ENCODE data around the gene FGD4.
A peak's percentile ranks its signal among the peaks of the same experiment; 100 is the strongest.

Gene FGD4

GRCh38 chr12:32615441-32615840 is 216.1 kb downstream of the FGD4 start:
- no peak for DNase-seq (ENCODE audit: low read depth)
- H3K4me1 ChIP-seq (ENCODE audit: control insufficient read depth, insufficient read depth, low read length) = no peaks in the 10 kb centered on the region
- no peaks in the 10 kb centered on the region for H3K27me3 ChIP-seq (replicated peaks; ENCODE audit: control insufficient read depth, insufficient read depth, low read length)
- H3K9me3 ChIP-seq (ENCODE audit: control insufficient read depth, low read length) = no peaks in the 10 kb centered on the region
- peaks cover 91% of the 10 kb centered on the region for H3K36me3 ChIP-seq (ENCODE audit: control insufficient read depth, insufficient read depth, low read length, severe bottlenecking)
- H3K9ac ChIP-seq (ENCODE audit: low read length) = no peak overlapping the region
- no peak overlapping the region for H3K4me3 ChIP-seq (ENCODE audit: low read length)

GRCh38 chr12:32617534-32617933 is 218.2 kb downstream of the FGD4 start:
- Histone ChIP-seq H3K9me3 (ENCODE audit: control insufficient read depth, low read length) (no peaks in the 10 kb centered on the region), H3K36me3 (ENCODE audit: control insufficient read depth, insufficient read depth, low read length, severe bottlenecking) (peaks cover 87% of the 10 kb centered on the region), H3K4me1 (ENCODE audit: control insufficient read depth, insufficient read depth, low read length) (no peaks in the 10 kb centered on the region), H3K9ac (ENCODE audit: low read length) (no peak overlapping the region), H3K4me3 (ENCODE audit: low read length) (no peak overlapping the region), H3K27me3 (replicated peaks; ENCODE audit: control insufficient read depth, insufficient read depth, low read length) (no peaks in the 10 kb centered on the region)
- DNase-seq (ENCODE audit: low read depth) = no peak

GRCh38 chr12:32618115-32618514 is 218.8 kb downstream of the FGD4 start:
- Histone ChIP-seq H3K9ac (ENCODE audit: low read length) (no peak overlapping the region), H3K4me3 (ENCODE audit: low read length) (no peak overlapping the region), H3K27me3 (replicated peaks; ENCODE audit: control insufficient read depth, insufficient read depth, low read length) (no peaks in the 10 kb centered on the region), H3K9me3 (ENCODE audit: control insufficient read depth, low read length) (no peaks in the 10 kb centered on the region), H3K36me3 (ENCODE audit: control insufficient read depth, insufficient read depth, low read length, severe bottlenecking) (peaks cover 85% of the 10 kb centered on the region), H3K4me1 (ENCODE audit: control insufficient read depth, insufficient read depth, low read length) (no peaks in the 10 kb centered on the region)
- DNase-seq (ENCODE audit: low read depth) = no peak

- H3K9me3 ChIP-seq (ENCODE audit: control insufficient read depth, low read length) = no peaks in the 10 kb centered on the region
- peaks cover 90% of the 10 kb centered on the region for H3K36me3 ChIP-seq (ENCODE audit: control insufficient read depth, insufficient read depth, low read length, severe bottlenecking)
- no peak for DNase-seq (ENCODE audit: low read depth)
- no peak overlapping the region for H3K4me3 ChIP-seq (ENCODE audit: low read length)
- no peak overlapping the region for H3K9ac ChIP-seq (ENCODE audit: low read length)
- no peaks in the 10 kb centered on the region for H3K4me1 ChIP-seq (ENCODE audit: control insufficient read depth, insufficient read depth, low read length)
- no peaks in the 10 kb centered on the region for H3K27me3 ChIP-seq (replicated peaks; ENCODE audit: control insufficient read depth, insufficient read depth, low read length)
Observed at GRCh38 chr12:32627976-32628375, 228.6 kb downstream of the FGD4 start.

- H3K9ac ChIP-seq (ENCODE audit: low read length) = no peak overlapping the region
- no peaks in the 10 kb centered on the region for H3K27me3 ChIP-seq (replicated peaks; ENCODE audit: control insufficient read depth, insufficient read depth, low read length)
- H3K9me3 ChIP-seq (ENCODE audit: control insufficient read depth, low read length) = no peaks in the 10 kb centered on the region
- peaks cover 92% of the 10 kb centered on the region for H3K36me3 ChIP-seq (ENCODE audit: control insufficient read depth, insufficient read depth, low read length, severe bottlenecking)
- no peaks in the 10 kb centered on the region for H3K4me1 ChIP-seq (ENCODE audit: control insufficient read depth, insufficient read depth, low read length)
- no peak overlapping the region for H3K4me3 ChIP-seq (ENCODE audit: low read length)
- no peak for DNase-seq (ENCODE audit: low read depth)
Observed at GRCh38 chr12:32641287-32641901, 242.0 kb downstream of the FGD4 start.

- H3K36me3 ChIP-seq (ENCODE audit: control insufficient read depth, insufficient read depth, low read length, severe bottlenecking) = peaks cover 67% of the 10 kb centered on the region
- no peaks in the 10 kb centered on the region for H3K4me1 ChIP-seq (ENCODE audit: control insufficient read depth, insufficient read depth, low read length)
- no peaks in the 10 kb centered on the region for H3K27me3 ChIP-seq (replicated peaks; ENCODE audit: control insufficient read depth, insufficient read depth, low read length)
- no peak overlapping the region for H3K4me3 ChIP-seq (ENCODE audit: low read length)
- no peaks in the 10 kb centered on the region for H3K9me3 ChIP-seq (ENCODE audit: control insufficient read depth, low read length)
- DNase-seq (ENCODE audit: low read depth) = no peak
- no peak overlapping the region for H3K9ac ChIP-seq (ENCODE audit: low read length)
Observed at GRCh38 chr12:32644431-32644830, 245.1 kb downstream of the FGD4 start.

- H3K27me3 ChIP-seq (replicated peaks; ENCODE audit: control insufficient read depth, insufficient read depth, low read length) = no peaks in the 10 kb centered on the region
- no peak overlapping the region for H3K4me3 ChIP-seq (ENCODE audit: low read length)
- H3K9me3 ChIP-seq (ENCODE audit: control insufficient read depth, low read length) = no peaks in the 10 kb centered on the region
- no peak overlapping the region for H3K9ac ChIP-seq (ENCODE audit: low read length)
- DNase-seq (ENCODE audit: low read depth) = no peak
- H3K4me1 ChIP-seq (ENCODE audit: control insufficient read depth, insufficient read depth, low read length) = no peaks in the 10 kb centered on the region
- peaks cover 39% of the 10 kb centered on the region for H3K36me3 ChIP-seq (ENCODE audit: control insufficient read depth, insufficient read depth, low read length, severe bottlenecking)
Observed at GRCh38 chr12:32647275-32647674, 247.9 kb downstream of the FGD4 start.

GRCh38 chr12:32650508-32650907 is 251.2 kb downstream of the FGD4 start:
- no peaks in the 10 kb centered on the region for H3K27me3 ChIP-seq (replicated peaks; ENCODE audit: control insufficient read depth, insufficient read depth, low read length)
- H3K9me3 ChIP-seq (ENCODE audit: control insufficient read depth, low read length) = no peaks in the 10 kb centered on the region
- H3K9ac ChIP-seq (ENCODE audit: low read length) = no peak overlapping the region
- no peak overlapping the region for H3K4me3 ChIP-seq (ENCODE audit: low read length)
- no peaks in the 10 kb centered on the region for H3K4me1 ChIP-seq (ENCODE audit: control insufficient read depth, insufficient read depth, low read length)
- H3K36me3 ChIP-seq (ENCODE audit: control insufficient read depth, insufficient read depth, low read length, severe bottlenecking) = peaks cover 10% of the 10 kb centered on the region
- DNase-seq (ENCODE audit: low read depth) = no peak

GRCh38 chr12:32651151-32651955 is 252.0 kb downstream of the FGD4 start:
- no peaks in the 10 kb centered on the region for H3K9me3 ChIP-seq (ENCODE audit: control insufficient read depth, low read length)
- no peak overlapping the region for H3K4me3 ChIP-seq (ENCODE audit: low read length)
- H3K36me3 ChIP-seq (ENCODE audit: control insufficient read depth, insufficient read depth, low read length, severe bottlenecking) = peaks cover 2% of the 10 kb centered on the region
- DNase-seq (ENCODE audit: low read depth) = no peak
- no peaks in the 10 kb centered on the region for H3K27me3 ChIP-seq (replicated peaks; ENCODE audit: control insufficient read depth, insufficient read depth, low read length)
- no peak overlapping the region for H3K9ac ChIP-seq (ENCODE audit: low read length)
- H3K4me1 ChIP-seq (ENCODE audit: control insufficient read depth, insufficient read depth, low read length) = no peaks in the 10 kb centered on the region

- H3K36me3 ChIP-seq (ENCODE audit: control insufficient read depth, insufficient read depth, low read length, severe bottlenecking) = no peaks in the 10 kb centered on the region
- no peaks in the 10 kb centered on the region for H3K9me3 ChIP-seq (ENCODE audit: control insufficient read depth, low read length)
- no peak overlapping the region for H3K4me3 ChIP-seq (ENCODE audit: low read length)
- no peak overlapping the region for H3K9ac ChIP-seq (ENCODE audit: low read length)
- H3K27me3 ChIP-seq (replicated peaks; ENCODE audit: control insufficient read depth, insufficient read depth, low read length) = no peaks in the 10 kb centered on the region
- DNase-seq (ENCODE audit: low read depth) = no peak
- no peaks in the 10 kb centered on the region for H3K4me1 ChIP-seq (ENCODE audit: control insufficient read depth, insufficient read depth, low read length)
Observed at GRCh38 chr12:32651956-32652210, 252.5 kb downstream of the FGD4 start.

- Histone ChIP-seq H3K9me3 (ENCODE audit: control insufficient read depth, low read length) (no peaks in the 10 kb centered on the region), H3K4me3 (ENCODE audit: low read length) (peak overlapping the region; percentile 45), H3K36me3 (ENCODE audit: control insufficient read depth, insufficient read depth, low read length, severe bottlenecking) (no peaks in the 10 kb centered on the region), H3K4me1 (ENCODE audit: control insufficient read depth, insufficient read depth, low read length) (peaks cover 21% of the 10 kb centered on the region), H3K27me3 (replicated peaks; ENCODE audit: control insufficient read depth, insufficient read depth, low read length) (no peaks in the 10 kb centered on the region), H3K9ac (ENCODE audit: low read length) (peak overlapping the region; percentile 81)
- no peak for DNase-seq (ENCODE audit: low read depth)
Observed at GRCh38 chr12:32659908-32660440, 260.6 kb downstream of the FGD4 start.
